GM06990 (cell line): ENCODE data around the gene ABHD4.

Experiments
- DNase-seq: peaks from one replicate; pipeline ENCODE4 v3.0.0-alpha.2; 2011; ENCODE audit not compliant: insufficient read length; ENCODE audit errors: extremely low read depth
- H3K27me3 ChIP-seq: replicated peaks from 2 replicates; pipeline ENCODE4 v1.6.0; 2011; ENCODE audit warnings: low read length; ENCODE audit not compliant: control insufficient read depth, insufficient read depth
- H3K36me3 ChIP-seq: 2 replicates; pipeline ENCODE4 v1.5.1; 2011; ENCODE audit warnings: low read length; ENCODE audit not compliant: control insufficient read depth, insufficient read depth
- H3K4me3 ChIP-seq: replicated peaks from 2 replicates; pipeline ENCODE4 v1.5.1; 2011; ENCODE audit warnings: low read depth, mild to moderate bottlenecking, control low read depth, low read length
- TF ChIP-seq, protein P1 (sequence below): IDR thresholded peaks from 2 replicates; pipeline ENCODE4 v1.5.1; 2011; ENCODE audit warnings: low read length, control low read depth, mild to moderate bottlenecking, inconsistent platforms; ENCODE audit not compliant: insufficient read depth, poor library complexity, severe bottlenecking

Gene ABHD4

DNA sequence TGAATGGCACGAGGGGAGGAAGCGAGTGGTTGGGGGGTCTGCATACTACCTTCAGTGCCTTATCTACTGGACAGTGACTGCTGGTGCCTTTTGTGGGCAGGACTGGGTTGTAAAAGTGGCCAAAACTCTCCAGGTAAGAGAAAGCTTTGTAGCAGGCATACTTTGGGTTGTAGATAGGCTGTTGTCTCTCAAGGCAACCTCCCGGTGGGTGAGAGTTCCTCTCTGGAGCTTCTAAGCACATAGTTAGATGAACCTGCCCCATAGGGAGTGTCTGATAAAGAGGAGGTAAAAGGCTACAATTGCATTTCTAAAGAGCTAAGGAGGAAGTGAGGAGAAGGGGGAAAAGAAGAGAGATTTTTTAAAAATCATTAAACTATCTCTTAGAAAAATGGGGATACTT, 4.9 kb upstream of the ABHD4 start:
- no peak overlapping the region for H3K4me3 ChIP-seq

DNA sequence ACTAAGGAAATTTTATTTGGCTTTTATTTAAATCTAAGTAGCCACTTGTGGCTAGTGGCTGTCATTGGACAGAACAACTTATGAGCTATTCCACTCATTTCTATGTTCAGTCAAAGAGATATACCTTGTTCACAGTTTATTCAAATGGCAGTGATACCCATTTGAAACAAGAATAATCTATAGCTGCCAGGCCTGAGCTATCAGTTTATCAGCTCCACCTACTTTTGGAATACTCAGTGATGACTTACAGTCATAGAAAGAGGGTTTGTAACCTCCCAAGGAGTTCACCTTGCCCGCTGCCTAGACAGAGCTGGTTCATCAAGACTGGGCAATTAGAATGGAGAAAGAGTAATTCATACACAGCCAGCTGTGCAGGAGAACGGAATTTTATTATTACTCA, 4.5 kb upstream of the ABHD4 start:
- H3K4me3 ChIP-seq = no peak overlapping the region
- H3K36me3 ChIP-seq = no peaks in the 10 kb centered on the region
- no peak for DNase-seq
- TF ChIP-seq, protein P1, sequence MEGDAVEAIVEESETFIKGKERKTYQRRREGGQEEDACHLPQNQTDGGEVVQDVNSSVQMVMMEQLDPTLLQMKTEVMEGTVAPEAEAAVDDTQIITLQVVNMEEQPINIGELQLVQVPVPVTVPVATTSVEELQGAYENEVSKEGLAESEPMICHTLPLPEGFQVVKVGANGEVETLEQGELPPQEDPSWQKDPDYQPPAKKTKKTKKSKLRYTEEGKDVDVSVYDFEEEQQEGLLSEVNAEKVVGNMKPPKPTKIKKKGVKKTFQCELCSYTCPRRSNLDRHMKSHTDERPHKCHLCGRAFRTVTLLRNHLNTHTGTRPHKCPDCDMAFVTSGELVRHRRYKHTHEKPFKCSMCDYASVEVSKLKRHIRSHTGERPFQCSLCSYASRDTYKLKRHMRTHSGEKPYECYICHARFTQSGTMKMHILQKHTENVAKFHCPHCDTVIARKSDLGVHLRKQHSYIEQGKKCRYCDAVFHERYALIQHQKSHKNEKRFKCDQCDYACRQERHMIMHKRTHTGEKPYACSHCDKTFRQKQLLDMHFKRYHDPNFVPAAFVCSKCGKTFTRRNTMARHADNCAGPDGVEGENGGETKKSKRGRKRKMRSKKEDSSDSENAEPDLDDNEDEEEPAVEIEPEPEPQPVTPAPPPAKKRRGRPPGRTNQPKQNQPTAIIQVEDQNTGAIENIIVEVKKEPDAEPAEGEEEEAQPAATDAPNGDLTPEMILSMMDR = no peak
- no peaks in the 10 kb centered on the region for H3K27me3 ChIP-seq

More for the DNA sequence above, 4.9 kb upstream of the ABHD4 start:
- TF ChIP-seq, protein P1 = no peak
- H3K36me3 ChIP-seq = no peaks in the 10 kb centered on the region
- DNase-seq = no peak
- no peaks in the 10 kb centered on the region for H3K27me3 ChIP-seq

DNA sequence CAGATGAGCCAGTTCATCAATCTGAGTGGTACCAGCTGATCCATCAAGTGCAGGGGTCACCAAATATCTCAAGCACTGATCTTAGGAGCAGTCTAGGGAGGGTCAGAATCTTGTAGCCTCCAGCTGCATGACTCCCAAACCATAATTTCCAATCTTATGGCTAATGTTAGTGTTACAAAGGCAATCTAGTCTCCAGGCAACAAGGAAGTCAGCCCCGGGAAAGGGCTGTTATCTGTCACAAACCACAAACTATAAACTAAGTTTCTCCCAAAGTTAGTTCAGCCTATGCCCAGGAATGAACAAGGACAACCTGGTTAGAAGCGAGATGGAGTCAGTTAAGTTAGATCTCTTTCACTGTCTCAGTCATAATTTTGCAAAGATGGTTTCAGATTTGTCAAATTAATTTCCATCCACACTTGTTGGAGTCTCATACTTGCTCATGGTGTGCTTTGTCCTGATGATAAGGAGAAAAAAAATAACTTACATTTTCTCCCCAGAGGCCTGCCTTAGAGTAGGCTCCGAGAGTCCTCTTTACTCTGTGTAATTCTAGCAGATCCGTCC, 3.9 kb upstream of the ABHD4 start:
- Histone ChIP-seq H3K27me3 (no peaks in the 10 kb centered on the region), H3K36me3 (no peaks in the 10 kb centered on the region), H3K4me3 (no peak overlapping the region)
- DNase-seq = no peak
- TF ChIP-seq, protein P1 = no peak

DNA sequence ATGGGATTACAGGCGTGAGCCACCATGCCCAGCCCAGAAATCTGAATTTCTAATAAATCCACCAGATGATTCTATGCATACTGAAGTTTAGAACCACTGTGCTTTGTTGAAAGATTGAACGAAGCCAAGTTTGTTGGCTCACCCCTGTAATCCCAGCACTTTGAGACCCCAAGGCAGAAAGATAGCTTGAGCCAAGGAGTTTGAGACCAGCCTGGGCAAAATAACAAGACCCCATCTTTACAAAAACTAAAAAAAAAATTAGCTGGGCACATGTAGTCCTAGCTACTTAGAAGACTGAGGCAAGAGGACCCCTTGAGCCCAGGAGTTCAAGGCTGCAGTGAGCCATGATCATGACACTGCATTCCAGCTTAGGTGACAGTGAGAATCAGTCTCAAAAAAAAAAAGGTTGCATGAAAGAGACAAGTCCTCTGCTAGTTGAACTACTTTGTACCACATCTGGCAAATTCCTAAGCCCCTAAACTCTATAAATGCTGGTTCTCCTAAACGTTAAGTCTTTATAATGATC, 1.7 kb upstream of the ABHD4 start:
- Histone ChIP-seq H3K4me3 (no peak overlapping the region), H3K36me3 (peaks cover under 1% of the 10 kb centered on the region; the same call in 1 of the 2 replicates), H3K27me3 (no peaks in the 10 kb centered on the region)
- TF ChIP-seq, protein P1 = no peak
- DNase-seq = no peak

DNA sequence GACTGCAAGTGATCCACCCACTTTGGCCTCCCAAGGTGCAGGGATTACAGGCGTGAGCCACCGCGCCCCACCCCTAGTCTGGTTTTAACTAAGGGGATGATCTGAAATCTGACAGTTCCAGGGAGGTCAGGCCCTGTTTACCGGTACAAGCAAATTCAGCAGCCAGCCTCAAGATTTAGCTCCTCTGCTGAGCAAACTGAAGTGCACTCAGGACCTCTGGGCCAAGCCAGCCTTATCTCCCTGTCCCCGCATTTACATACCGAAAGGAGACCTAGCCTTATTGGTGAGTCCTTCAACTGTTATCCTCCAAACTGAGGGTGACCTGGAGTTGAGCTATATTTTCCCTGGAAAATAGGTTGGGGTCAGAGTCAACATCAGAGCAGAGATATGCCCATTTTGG, 835 bp upstream of the ABHD4 start:
- DNase-seq = no peak
- H3K27me3 ChIP-seq = no peaks in the 10 kb centered on the region
- peaks cover 5% of the 10 kb centered on the region for H3K36me3 ChIP-seq

More for the DNA sequence above, 835 bp upstream of the ABHD4 start:
- TF ChIP-seq, protein P1 = no peak
- no peak overlapping the region for H3K4me3 ChIP-seq
